Thoracic aorta (tissue), 2 donors: ENCODE data around the gene CRIP2. TPM values are rescaled to one million over a fixed set of nuclear protein-coding genes. Genes with fewer than 3 reads are reported as not detected.
A peak's percentile ranks its signal among the peaks of the same experiment; 100 is the strongest.

Experiments
- ATAC-seq: fragments of 150-250 bp; one replicate; pipeline ENCODE4 v1.8.0; 2017; ENCODE audit warnings: low read depth; ENCODE audit not compliant: insufficient number of reproducible peaks, low FRiP score
- DNase-seq: peaks from one replicate; pipeline ENCODE4 v3.0.0-alpha.2; 2020; ENCODE audit warnings: low spot score
- H3K27ac ChIP-seq, 2 donors: fragments of 200-600 bp; sonication (generic); 1 replicate in 1 of 2; 2 replicates in 1 of 2; pipeline ENCODE4 v1.5.1; 2016; ENCODE audit warnings: mild to moderate bottlenecking in 2 of 2, moderate library complexity in 2 of 2
- H3K27me3 ChIP-seq: fragments of 200-600 bp; sonication (generic); replicated peaks from 2 replicates; pipeline ENCODE4 v1.6.0; 2016; ENCODE audit warnings: mild to moderate bottlenecking; ENCODE audit not compliant: insufficient read depth
- H3K36me3 ChIP-seq: fragments of 200-600 bp; sonication (generic); one replicate; pipeline ENCODE4 v1.5.1; 2016
- H3K4me1 ChIP-seq, 2 donors: fragments of 200-600 bp; sonication (generic); 1 replicate in 1 of 2; 2 replicates in 1 of 2; pipeline versions ENCODE4 v1.5.1 to v1.6.0; 2016; ENCODE audit warnings: low read depth in 2 of 2, mild to moderate bottlenecking in 1 of 2; ENCODE audit not compliant: control insufficient read depth in 1 of 2
- H3K4me3 ChIP-seq: fragments of 200-600 bp; sonication (generic); 2 replicates; pipeline ENCODE4 v1.5.1; 2016; ENCODE audit warnings: mild to moderate bottlenecking
- H3K9me3 ChIP-seq: fragments of 200-600 bp; sonication (generic); 2 replicates; pipeline ENCODE4 v1.5.1; 2016
- total RNA-seq, 2 donors: library from RNA; depleted of rRNA; stranded (reverse); fragments of >200 nt; gene quantifications; one replicate each; pipeline versions ENCODE4 v1.1.0 to v1.2.3, GENCODE V29; 2016
- TF ChIP-seq, protein P1 (sequence below): fragments of 200-600 bp; sonication (generic); IDR thresholded peaks from one replicate; pipeline ENCODE4 v1.5.1; 2019; ENCODE audit warnings: antibody characterized with exemption

Gene CRIP2
- total RNA-seq, 2 donors from 2014 or later, result 307 to 748 TPM

DNA sequence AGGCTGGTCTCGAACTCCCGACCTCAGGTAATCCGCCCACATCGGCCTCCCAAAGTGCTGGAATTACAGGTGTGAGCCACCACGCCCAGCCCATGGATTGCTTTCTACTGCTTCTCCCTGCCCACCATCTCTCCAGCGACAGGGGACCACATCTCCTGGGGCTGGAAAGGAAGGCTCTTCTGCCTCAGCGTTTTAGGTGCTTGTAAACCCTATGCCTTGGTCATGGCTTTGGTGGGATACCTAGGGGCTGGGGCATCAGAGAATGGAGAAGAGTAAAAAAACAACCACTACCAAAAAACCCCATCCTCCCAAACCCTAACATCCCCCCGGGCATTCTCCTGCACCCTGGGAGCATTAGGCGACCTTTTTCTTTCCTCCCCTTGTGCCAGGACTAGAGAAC is 50.7 kb downstream of the CRIP2 start:
- Histone ChIP-seq H3K36me3 (no peaks in the 10 kb centered on the region), H3K4me1 (peaks cover 23 to 25% of the 10 kb centered on the region in 2 donors), H3K27ac (peak overlapping the region; percentile 38 to 47), H3K4me3 (no peak overlapping the region), H3K27me3 (no peaks in the 10 kb centered on the region), H3K9me3 (no peaks in the 10 kb centered on the region)
- TF ChIP-seq, protein P1, sequence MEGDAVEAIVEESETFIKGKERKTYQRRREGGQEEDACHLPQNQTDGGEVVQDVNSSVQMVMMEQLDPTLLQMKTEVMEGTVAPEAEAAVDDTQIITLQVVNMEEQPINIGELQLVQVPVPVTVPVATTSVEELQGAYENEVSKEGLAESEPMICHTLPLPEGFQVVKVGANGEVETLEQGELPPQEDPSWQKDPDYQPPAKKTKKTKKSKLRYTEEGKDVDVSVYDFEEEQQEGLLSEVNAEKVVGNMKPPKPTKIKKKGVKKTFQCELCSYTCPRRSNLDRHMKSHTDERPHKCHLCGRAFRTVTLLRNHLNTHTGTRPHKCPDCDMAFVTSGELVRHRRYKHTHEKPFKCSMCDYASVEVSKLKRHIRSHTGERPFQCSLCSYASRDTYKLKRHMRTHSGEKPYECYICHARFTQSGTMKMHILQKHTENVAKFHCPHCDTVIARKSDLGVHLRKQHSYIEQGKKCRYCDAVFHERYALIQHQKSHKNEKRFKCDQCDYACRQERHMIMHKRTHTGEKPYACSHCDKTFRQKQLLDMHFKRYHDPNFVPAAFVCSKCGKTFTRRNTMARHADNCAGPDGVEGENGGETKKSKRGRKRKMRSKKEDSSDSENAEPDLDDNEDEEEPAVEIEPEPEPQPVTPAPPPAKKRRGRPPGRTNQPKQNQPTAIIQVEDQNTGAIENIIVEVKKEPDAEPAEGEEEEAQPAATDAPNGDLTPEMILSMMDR, result no peak
- ATAC-seq, result no peak
- no peak for DNase-seq

DNA sequence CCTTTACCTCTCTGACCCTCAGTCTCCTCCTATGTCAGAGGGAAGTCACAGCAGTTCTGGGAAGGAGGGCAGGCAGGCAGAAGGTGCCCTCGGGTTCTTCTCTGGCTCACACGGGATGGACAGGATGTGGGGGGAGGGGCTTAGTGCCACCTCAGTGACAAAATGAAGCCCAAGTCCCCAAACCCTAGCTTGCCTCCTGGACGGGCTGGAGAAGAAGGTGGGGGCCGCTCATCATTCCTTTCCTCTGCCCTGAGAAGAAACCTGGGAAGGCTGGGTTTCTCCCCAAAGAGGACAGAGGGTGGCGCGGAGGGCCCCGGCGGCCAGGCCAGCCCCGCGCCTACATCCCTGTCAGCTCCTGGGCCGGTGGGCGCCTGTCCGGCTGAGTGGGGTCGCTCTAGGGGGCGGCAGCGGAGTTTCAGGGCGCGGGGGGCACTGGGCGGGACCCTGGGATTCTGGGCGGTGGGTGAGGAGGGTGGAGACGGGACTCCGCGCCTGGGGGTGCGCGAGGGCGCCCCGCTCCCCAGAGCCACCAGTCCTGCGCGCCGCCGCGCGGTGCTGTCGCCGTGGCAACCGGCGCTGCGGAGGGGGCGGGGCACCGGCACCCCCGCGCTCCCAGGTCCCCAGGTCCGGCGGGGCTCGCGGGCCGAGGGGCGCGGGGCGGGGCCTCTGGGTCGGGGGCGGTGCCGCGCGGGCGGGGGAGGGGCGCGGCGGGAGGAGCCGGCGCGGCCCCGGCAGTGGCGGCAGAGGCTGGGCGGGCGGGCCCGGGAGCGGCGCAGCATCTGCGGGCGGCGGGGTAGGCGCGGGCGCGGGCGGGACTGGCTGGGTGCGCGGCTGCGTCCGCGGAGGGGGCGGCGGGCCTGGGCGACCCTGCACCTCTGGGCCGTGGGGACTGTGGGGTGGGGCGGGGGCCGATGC is 51.5 kb downstream of the CRIP2 start, which contains the start of gene TMEM121:
TMEM121 (plus strand) TSS at position 723 of the 915 bp plus-strand sequence. CDS start 2,252 bp downstream, outside the sequence.
- Histone ChIP-seq H3K27me3 (no peaks in the 10 kb centered on the region), H3K4me1 (peaks cover 23 to 25% of the 10 kb centered on the region in 2 donors), H3K36me3 (no peaks in the 10 kb centered on the region), H3K9me3 (no peaks in the 10 kb centered on the region), H3K27ac (peak within 1 kb of the TSS; percentile 38 to 47), H3K4me3 (peak within 1 kb of the TSS; percentile 78)
- TF ChIP-seq, protein P1, result no peak
- DNase-seq (no peak), ATAC-seq (no peak)

DNA sequence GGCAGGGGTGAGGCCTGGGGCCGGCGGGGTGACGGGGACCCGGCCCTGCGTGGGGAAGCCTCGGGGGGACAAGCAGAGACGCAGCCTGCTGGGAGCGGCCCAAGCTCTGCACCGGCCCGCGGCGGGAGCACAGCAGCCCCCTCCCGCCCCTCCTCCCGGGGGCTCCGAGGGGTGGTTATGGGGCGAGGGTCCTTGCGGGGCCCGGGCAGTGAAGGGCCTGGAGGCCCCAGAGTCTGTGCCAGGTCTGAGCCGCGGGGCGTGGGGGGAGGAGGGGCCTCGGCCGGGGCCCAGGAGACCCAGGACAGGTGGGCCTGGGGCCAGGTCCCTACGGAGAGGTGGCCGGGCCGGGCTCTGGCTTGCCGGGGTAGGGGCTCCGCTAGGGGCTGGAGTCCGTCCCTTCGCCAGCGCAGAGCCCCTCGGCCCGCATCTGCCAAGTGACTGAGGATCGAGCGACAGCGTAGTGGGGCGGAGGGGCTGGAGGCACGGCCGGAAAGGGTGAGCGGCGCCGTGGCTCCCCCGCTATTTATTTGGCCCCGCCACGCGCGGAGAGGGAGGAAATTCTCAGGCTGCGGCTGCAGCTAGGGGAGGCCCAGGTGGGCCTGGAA is 52.3 kb downstream of the CRIP2 start:
- no peaks in the 10 kb centered on the region for H3K27me3 ChIP-seq
- no peaks in the 10 kb centered on the region for H3K36me3 ChIP-seq
- no peaks in the 10 kb centered on the region for H3K9me3 ChIP-seq
- H3K4me1 ChIP-seq, result peaks cover 23 to 25% of the 10 kb centered on the region in 2 donors
- ATAC-seq, result no peak
- H3K27ac ChIP-seq, result no peak overlapping the region
- peak overlapping the region; percentile 78 for H3K4me3 ChIP-seq
- TF ChIP-seq, protein P1, result no peak
- no peak for DNase-seq

DNA sequence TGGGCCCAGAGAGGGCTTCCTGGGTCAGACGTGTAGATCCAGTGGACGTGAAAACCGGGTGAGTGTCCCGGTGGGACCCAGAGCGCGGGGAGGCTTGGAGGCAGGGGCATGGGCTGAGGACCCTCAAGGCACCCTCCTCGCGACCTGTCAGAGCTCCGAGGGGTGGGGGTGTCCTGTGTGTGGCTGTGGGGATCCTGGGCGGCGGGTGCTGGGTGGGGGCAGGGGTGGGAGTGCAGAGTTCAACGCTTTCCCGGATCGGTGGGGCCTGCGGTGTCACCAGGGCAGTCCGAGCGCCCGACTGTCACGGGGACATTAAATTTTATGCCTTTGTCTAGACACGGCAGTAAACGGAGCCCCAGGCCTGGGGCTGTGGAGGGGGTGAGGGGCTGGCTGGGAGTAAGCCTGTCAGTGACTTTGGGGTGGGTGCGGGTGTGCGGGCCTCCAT is 52.8 kb downstream of the CRIP2 start:
- ATAC-seq (no peak), DNase-seq (no peak)
- TF ChIP-seq, protein P1, result no peak
- Histone ChIP-seq H3K4me3 (peak overlapping the region; percentile 78), H3K27me3 (no peaks in the 10 kb centered on the region), H3K9me3 (no peaks in the 10 kb centered on the region), H3K4me1 (peaks cover 23 to 25% of the 10 kb centered on the region in 2 donors), H3K36me3 (no peaks in the 10 kb centered on the region), H3K27ac (no peak overlapping the region)
